GM18868 (cell line): Measurements from ENCODE around the gene COG4.
"Not testable (repeated sequence)": the region's sequence is repeated elsewhere in the genome, so short reads cannot be mapped to it uniquely, and the experiment has no call there.

Experiments
- ATAC-seq: cut with Tn5 transposase; IDR thresholded peaks from one replicate; pipeline ENCODE4 v1.9.1; 2021; ENCODE audit warnings: mild to moderate bottlenecking, moderate library complexity; ENCODE audit not compliant: unreplicated experiment

COG4 gene

DNA sequence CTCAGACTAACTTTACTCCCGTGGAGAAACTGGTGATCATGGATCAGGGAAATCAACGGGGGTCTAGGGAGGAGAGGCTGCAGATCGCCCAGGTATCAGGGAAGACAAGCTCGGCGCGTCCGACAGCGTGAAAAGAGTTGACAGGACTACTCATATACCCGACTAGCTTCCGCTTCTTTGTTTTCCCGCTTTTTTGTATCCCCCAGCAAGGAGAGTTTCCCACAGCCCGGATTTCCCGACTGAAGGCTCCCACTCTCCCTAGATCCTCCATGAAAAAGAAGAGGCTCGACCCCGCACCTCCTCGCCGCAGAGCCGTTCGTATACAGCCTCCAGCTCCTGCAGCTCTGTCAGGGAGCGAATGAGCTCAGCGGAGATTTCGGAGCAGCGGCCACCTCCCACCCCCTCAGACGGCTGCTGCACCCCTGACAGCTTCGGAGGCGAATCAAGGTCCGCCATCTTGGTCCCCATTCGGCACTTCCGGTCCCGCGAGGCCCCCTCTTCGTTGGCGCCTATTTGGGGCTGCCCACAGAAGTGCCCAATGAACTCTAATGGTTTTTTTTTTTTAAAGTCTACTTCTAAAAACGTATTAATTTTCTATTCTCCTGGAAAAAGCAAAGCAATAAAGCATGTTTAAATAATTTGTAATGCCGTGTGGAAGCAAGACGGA lies at the start of gene COG4:
Gene COG4, minus strand, starts transcription at position 479 of the 667 bp plus-strand sequence. Its CDS starts 11 bp downstream, at position 468.
- peak; percentile 65 for ATAC-seq

- ATAC-seq, result no peak
Observed at GRCh38 chr16:70572926-70573270, 49.5 kb upstream of the COG4 start.

GRCh38 chr16:70572050-70572925 lies 48.9 kb upstream of the COG4 start:
- ATAC-seq, result no peak

DNA sequence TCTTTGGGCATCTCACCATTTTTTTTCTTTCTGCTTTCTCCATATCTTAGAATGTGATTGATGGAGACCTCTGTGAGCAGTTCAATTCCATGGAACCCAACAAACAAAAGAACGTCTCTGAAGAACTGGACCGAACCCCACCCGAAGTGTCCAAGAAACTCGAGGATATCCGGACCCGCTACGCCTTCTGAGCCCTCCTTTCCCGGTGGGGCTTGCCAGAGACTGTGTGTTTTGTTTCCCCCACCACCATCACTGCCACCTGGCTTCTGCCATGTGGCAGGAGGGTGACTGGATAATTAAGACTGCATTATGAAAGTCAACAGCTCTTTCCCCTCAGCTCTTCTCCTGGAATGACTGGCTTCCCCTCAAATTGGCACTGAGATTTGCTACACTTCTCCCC lies 48.3 kb upstream of the COG4 start:
- no peak for ATAC-seq

GRCh38 chr16:70570967-70571570 lies 47.7 kb upstream of the COG4 start:
- ATAC-seq, result no peak

DNA sequence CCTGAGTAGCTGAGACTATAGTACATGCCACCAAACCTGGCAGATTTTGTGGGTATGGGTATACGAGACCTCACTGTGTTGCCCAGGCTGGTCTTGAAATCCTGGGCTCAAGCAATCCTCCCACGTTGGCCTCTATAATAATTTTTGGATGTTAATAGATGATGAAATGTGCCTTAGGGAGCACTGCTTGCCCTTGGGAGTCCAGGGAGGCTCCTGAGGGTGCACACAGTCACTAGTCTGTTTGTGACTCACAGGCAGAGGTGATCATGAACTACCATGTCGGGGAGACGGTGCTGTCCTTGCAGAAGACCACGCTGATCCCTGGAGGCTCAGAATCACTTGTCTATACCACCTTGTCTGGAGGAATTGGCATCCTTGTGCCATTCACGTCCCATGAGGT lies 46.4 kb upstream of the COG4 start:
- ATAC-seq, result no peak

DNA sequence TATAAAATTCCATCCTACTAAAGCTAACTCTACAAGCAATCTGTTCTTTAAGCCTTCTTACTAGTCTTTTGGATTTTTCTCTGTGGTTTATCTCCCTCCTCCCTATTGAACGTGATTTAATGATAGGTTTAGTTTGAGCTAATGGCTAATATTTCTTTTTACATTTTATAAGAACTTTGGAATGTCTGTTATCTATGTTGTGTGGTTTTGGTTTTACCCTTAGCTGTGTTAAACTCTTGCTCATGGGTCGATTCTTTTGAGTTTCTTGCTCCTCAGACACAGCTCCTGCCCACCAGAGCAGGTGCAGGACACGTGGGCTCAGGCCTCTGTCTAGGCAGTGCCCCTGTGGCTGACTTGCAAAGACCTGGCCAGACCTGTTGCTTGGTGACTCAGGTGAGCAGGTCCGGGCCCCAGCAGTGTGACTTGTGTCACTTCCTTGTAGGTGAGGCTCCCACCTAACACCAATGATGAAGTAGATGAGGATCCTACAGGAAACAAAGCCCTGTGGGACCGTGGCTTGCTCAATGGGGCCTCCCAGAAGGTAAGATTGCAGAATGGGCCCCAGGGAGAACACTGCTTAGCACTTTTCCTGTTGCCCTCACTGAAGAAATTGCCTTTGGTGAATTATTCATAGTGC lies 45.4 kb upstream of the COG4 start:
- no peak for ATAC-seq

DNA sequence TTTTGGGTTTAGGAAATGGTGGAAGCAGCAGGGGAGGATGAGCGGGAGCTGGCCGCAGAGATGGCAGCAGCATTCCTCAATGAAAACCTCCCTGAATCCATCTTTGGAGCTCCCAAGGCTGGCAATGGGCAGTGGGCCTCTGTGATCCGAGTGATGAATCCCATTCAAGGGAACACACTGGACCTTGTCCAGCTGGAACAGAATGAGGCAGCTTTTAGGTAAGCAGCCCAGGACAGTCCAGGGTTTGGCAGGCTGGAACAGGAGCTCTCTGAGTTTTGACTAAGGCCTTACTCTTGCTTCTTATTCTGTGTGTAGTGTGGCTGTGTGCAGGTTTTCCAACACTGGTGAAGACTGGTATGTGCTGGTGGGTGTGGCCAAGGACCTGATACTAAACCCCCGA lies 41.7 kb upstream of the COG4 start:
- no peak for ATAC-seq

- no peak for ATAC-seq
Observed at GRCh38 chr16:70563636-70564035, 40.3 kb upstream of the COG4 start.

GRCh38 chr16:70561623-70562022 lies 38.3 kb upstream of the COG4 start:
- ATAC-seq, result no peak

DNA sequence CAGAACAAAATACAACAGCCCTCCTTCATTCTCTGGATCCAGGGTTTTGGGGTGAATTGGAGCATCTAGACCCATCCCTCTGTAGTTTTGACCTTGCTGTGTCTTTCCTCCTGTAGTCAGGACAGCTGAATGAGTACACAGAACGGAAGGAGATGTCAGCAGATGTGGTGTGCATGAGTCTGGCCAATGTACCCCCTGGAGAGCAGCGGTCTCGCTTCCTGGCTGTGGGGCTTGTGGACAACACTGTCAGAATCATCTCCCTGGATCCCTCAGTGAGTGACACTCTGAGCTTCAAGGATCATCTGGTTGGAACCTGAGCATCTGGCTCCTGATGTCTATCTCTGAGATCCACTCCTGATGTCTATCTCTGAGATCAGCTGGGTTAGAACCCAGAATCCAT lies 32.7 kb upstream of the COG4 start:
- ATAC-seq, result no peak

- no peak for ATAC-seq
Observed at GRCh38 chr16:70553645-70554044, 30.3 kb upstream of the COG4 start.

DNA sequence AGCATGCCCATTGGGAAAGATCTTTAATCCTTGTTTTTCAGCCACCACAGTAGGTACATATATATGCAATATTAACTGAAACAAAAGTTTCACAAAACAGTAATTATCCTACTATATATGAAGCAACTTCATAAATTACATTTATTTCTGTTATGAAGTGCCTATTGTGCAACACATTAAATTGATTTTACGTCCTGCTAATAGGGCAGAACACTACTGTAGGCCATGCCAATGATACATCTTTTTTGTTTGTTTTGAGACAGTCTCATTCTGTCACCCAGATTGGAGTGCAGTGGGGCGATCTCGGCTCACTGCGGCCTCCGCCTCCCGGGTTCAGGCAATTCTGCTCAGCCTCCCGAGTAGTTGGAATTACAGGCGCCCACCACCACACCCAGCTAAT lies 29.3 kb upstream of the COG4 start:
- ATAC-seq, result no peak

GRCh38 chr16:70551788-70552187 lies 28.4 kb upstream of the COG4 start:
- ATAC-seq, result no peak

- ATAC-seq, result no peak
Observed at GRCh38 chr16:70550082-70550481, 26.7 kb upstream of the COG4 start.

DNA sequence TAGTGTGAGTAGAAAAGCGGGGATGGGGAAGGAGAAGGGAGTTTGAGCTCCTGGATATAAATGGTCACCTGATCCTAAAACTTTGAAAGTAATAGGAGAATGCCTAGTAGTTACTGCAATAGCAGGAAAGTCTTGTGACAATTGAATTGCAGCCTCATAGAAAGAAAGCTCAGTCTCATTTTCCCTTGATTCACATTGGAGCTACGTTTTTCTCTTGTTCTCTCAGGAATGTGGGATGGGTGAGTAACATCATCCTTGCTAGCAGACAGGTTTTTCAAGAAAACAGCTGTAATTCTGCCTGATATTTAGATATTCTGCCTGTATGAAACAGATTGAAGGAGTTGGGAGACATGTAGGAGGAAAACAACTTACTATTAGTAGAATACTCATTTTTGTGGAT lies 25.6 kb upstream of the COG4 start:
- ATAC-seq, result no peak

- ATAC-seq, result no peak
Observed at GRCh38 chr16:70544548-70544947, 21.2 kb upstream of the COG4 start.

DNA sequence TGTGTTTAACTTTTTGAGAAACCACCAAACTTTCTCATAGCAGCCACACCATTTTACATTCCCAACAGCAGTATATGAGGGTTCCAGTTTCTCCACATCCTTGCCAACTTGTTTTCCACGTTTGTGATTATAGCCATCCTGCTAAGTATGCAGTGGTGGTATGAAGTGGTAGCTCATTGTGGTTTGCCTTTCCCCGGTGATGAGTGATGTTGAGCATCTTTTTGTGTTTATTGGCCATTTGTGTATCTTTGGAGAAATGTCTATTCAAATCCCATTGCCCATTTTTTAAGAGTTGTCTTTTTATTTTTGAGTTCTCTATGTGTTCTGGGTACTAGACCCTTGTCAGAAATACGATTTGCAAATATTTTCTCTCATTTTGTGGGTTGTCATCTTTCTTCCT lies 17.6 kb upstream of the COG4 start:
- ATAC-seq, result no peak

DNA sequence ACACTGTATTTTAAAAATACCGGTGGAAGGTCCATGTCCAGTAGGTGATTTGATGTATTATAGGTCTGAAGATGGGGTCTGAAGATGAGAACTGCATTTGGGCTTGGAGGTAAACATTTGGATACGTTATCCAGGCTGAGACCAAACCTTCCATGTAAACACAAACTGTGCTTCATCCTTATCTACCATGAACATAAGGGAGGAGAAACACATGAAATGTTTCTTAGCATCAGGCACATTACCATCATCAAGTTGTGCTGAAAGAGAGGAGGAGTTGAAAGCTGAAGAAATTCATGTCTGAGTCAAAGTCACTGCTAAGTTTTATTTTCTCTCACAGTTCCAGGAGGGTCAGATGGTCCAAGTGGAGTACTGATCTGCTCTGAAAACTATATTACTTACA lies 11.6 kb upstream of the COG4 start:
- ATAC-seq, result no peak

- ATAC-seq, result not testable (repeated sequence)
Observed at GRCh38 chr16:70529954-70530353, 6.6 kb upstream of the COG4 start.

DNA sequence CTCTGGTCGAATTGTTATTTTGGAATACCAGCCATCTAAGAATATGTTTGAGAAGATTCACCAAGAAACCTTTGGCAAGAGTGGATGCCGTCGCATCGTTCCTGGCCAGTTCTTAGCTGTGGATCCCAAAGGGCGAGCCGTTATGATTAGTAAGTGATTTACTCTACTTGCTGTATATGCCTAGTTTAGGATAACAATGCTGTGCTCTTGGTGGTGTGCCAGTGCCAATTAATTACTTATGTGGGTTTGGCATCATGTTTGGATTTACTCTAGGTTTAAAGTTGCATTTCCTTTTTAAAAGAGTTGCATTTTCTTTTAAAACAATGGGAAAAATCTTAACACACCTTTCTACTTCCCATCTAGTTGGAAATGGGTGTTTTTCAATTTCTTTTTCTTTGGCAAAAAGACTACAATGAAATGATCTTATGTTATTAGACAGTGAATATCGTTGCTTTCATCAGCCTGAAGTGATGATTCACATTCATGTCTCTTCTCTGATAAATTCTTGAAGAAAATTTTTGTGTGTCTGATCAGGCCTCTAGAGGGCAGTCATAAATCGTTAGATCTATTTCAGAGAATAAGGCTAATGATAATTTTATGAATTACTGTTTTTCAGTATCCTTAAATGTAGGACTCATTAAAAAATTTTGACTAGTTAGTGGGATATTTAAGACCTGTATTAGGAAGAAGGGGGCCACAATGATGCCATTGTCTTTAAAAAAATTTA lies 5.9 kb upstream of the COG4 start:
- no peak for ATAC-seq
